NCI-H1417 (cell line): Measurements from ENCODE around the gene CMTM5.
"Not testable (repeated sequence)": the region's sequence is repeated elsewhere in the genome, so short reads cannot be mapped to it uniquely, and the experiment has no call there.

Source experiments
- DNase-seq, 3 experiments: peaks; one replicate each; lab custom pipeline; 2025; lab: John Stamatoyannopoulos, UW

Gene CMTM5

GRCh38 chr14:23414906-23415820, 38.3 kb downstream of the CMTM5 start:
- no peak for DNase-seq

- no peak for DNase-seq
Measured at GRCh38 chr14:23415821-23416778, 39.3 kb downstream of the CMTM5 start.

- DNase-seq = no peak
Measured at GRCh38 chr14:23416801-23417200, 40.0 kb downstream of the CMTM5 start.

GRCh38 chr14:23417269-23417668, 40.4 kb downstream of the CMTM5 start:
- DNase-seq = not testable (repeated sequence)

GRCh38 chr14:23418021-23418420, 41.2 kb downstream of the CMTM5 start:
- no peak for DNase-seq

GRCh38 chr14:23419646-23420045, 42.8 kb downstream of the CMTM5 start:
- not testable (repeated sequence) for DNase-seq

GRCh38 chr14:23421594-23421993, 44.7 kb downstream of the CMTM5 start:
- DNase-seq = no peak

GRCh38 chr14:23423657-23424056, 46.8 kb downstream of the CMTM5 start:
- no peak for DNase-seq

- DNase-seq = no peak
Measured at GRCh38 chr14:23425169-23425568, 48.3 kb downstream of the CMTM5 start.

GRCh38 chr14:23425798-23426197, 49.0 kb downstream of the CMTM5 start:
- not testable (repeated sequence) for DNase-seq

GRCh38 chr14:23428686-23429495, 52.0 kb downstream of the CMTM5 start:
- no peak for DNase-seq
